HEK293T (cell line): ENCODE measurements around the gene SIRPA.

Experiments used
- CTCF ChIA-PET: fragments of 350-600 bp; formaldehyde crosslinking; extraction: SDS; loops from one replicate; lab custom pipeline; 2021; ENCODE audit warnings: antibody characterized with exemption, inconsistent platforms; lab: Yijun Ruan, JAX
- POLR2A ChIA-PET: fragments of 350-600 bp; formaldehyde crosslinking; extraction: SDS; loops from one replicate; lab custom pipeline; 2020; ENCODE audit warnings: antibody characterized with exemption, inconsistent platforms; lab: Yijun Ruan, JAX
- DNase-seq: peaks from one replicate; pipeline ENCODE4 v3.0.0; 2012; ENCODE audit warnings: mixed read lengths; ENCODE audit errors: extremely low spot score
- ARNT ChIP-seq: fragments of 450-650 bp; IDR thresholded peaks from 2 replicates; pipeline ENCODE4 v1.6.1; 2017; ENCODE audit warnings: mild to moderate bottlenecking
- BHLHE40 ChIP-seq: fragments of 450-650 bp; IDR thresholded peaks from 2 replicates; pipeline ENCODE4 v1.6.1; 2016; ENCODE audit warnings: mild to moderate bottlenecking, moderate library complexity, borderline replicate concordance
- CTBP1 ChIP-seq: fragments of 450-650 bp; IDR thresholded peaks from 2 replicates; pipeline ENCODE4 v1.6.1; 2016; ENCODE audit warnings: borderline replicate concordance
- ELF4 ChIP-seq: fragments of 450-650 bp; IDR thresholded peaks from 2 replicates; pipeline ENCODE4 v1.6.1; 2017; ENCODE audit warnings: antibody characterized with exemption
- FOXA1 ChIP-seq: fragments of 450-650 bp; IDR thresholded peaks from 2 replicates; pipeline ENCODE4 v1.6.1; 2016; ENCODE audit warnings: mild to moderate bottlenecking
- FOXK2 ChIP-seq: fragments of 450-650 bp; IDR thresholded peaks from 2 replicates; pipeline ENCODE4 v1.6.1; 2016; ENCODE audit warnings: mild to moderate bottlenecking
- FOXM1 ChIP-seq: fragments of 450-650 bp; IDR thresholded peaks from 2 replicates; pipeline ENCODE4 v1.6.1; 2017; ENCODE audit warnings: mild to moderate bottlenecking, borderline replicate concordance
- HDGF ChIP-seq: fragments of 450-650 bp; IDR thresholded peaks from 2 replicates; pipeline ENCODE4 v1.6.1; 2017; ENCODE audit warnings: antibody characterized with exemption, borderline replicate concordance
- L3MBTL2 ChIP-seq: fragments of 450-650 bp; conservative IDR thresholded peaks from 2 replicates; pipeline ENCODE4 v1.6.1; 2016; ENCODE audit warnings: mild to moderate bottlenecking
- LEF1 ChIP-seq: fragments of 450-650 bp; IDR thresholded peaks from 2 replicates; pipeline ENCODE4 v1.6.1; 2017; ENCODE audit warnings: mild to moderate bottlenecking, borderline replicate concordance
- NFRKB ChIP-seq: fragments of 450-650 bp; IDR thresholded peaks from 2 replicates; pipeline ENCODE4 v1.6.1; 2016; ENCODE audit warnings: mild to moderate bottlenecking, moderate library complexity
- PKNOX1 ChIP-seq: fragments of 450-650 bp; IDR thresholded peaks from 2 replicates; pipeline ENCODE4 v1.6.1; 2016
- SP1 ChIP-seq: fragments of 450-650 bp; IDR thresholded peaks from 2 replicates; pipeline ENCODE4 v1.6.1; 2017
- SUZ12 ChIP-seq: fragments of 450-650 bp; IDR thresholded peaks from 2 replicates; pipeline ENCODE4 v1.6.1; 2016; ENCODE audit warnings: mild to moderate bottlenecking
- TARDBP ChIP-seq: fragments of 450-650 bp; IDR thresholded peaks from 2 replicates; pipeline ENCODE4 v1.6.1; 2016
- ZNF384 ChIP-seq: fragments of 450-650 bp; IDR thresholded peaks from 2 replicates; pipeline ENCODE4 v1.6.1; 2016

SIRPA gene

GRCh38 chr20:1851396-1851795, 43.8 kb upstream of the SIRPA start:
- POLR2A ChIA-PET, result no interaction called here
- no peak for DNase-seq
- TF ChIP-seq HDGF (no peak), L3MBTL2 (no peak), FOXK2 (no peak), ELF4 (no peak), FOXM1 (no peak)
- CTCF ChIA-PET, result interaction anchor here (0.8 kb wide), 1 partner anchor 114 kb away, joined by 3 read pairs; no protein-coding TSS in a partner anchor

GRCh38 chr20:1853473-1853872, 41.7 kb upstream of the SIRPA start:
- POLR2A ChIA-PET, result no interaction called here
- CTCF ChIA-PET, result no interaction called here
- TF ChIP-seq BHLHE40 (no peak), L3MBTL2 (no peak), ELF4 (no peak), FOXM1 (no peak), PKNOX1 (no peak), ZNF384 (no peak), LEF1 (no peak), FOXK2 (no peak), FOXA1 (no peak), SUZ12 (no peak)
- no peak for DNase-seq

GRCh38 chr20:1854246-1854645, 41.0 kb upstream of the SIRPA start:
- CTCF ChIA-PET, result no interaction called here
- DNase-seq, result no peak
- no peak for TF ChIP-seq SUZ12
- TF ChIP-seq FOXK2, result no peak
- no peak for TF ChIP-seq BHLHE40
- no peak for TF ChIP-seq SP1
- TF ChIP-seq TARDBP, result no peak
- TF ChIP-seq ARNT, result no peak
- no peak for TF ChIP-seq FOXM1
- TF ChIP-seq LEF1, result no peak
- no peak for TF ChIP-seq PKNOX1
- no peak for TF ChIP-seq NFRKB
- TF ChIP-seq CTBP1, result no peak
- no peak for TF ChIP-seq L3MBTL2
- TF ChIP-seq FOXA1, result no peak
- TF ChIP-seq HDGF, result no peak
- POLR2A ChIA-PET, result no interaction called here

GRCh38 chr20:1855109-1855508, 40.1 kb upstream of the SIRPA start:
- ChIA-PET POLR2A (no interaction called here), CTCF (no interaction called here)
- no peak for TF ChIP-seq SP1
- no peak for TF ChIP-seq SUZ12
- no peak for TF ChIP-seq HDGF
- no peak for TF ChIP-seq LEF1
- TF ChIP-seq ARNT, result no peak
- TF ChIP-seq PKNOX1, result no peak
- no peak for TF ChIP-seq L3MBTL2
- no peak for TF ChIP-seq NFRKB
- no peak for TF ChIP-seq CTBP1
- no peak for TF ChIP-seq BHLHE40
- TF ChIP-seq FOXA1, result no peak
- TF ChIP-seq FOXK2, result no peak
- TF ChIP-seq ELF4, result no peak
- TF ChIP-seq ZNF384, result no peak
- DNase-seq, result no peak

GRCh38 chr20:1855690-1856089, 39.5 kb upstream of the SIRPA start:
- TF ChIP-seq L3MBTL2, result no peak
- TF ChIP-seq HDGF, result no peak
- TF ChIP-seq ELF4, result no peak
- TF ChIP-seq ZNF384, result no peak
- no peak for TF ChIP-seq PKNOX1
- ChIA-PET POLR2A (no interaction called here), CTCF (no interaction called here)
- no peak for DNase-seq

- TF ChIP-seq TARDBP (no peak), NFRKB (no peak), SUZ12 (no peak), FOXK2 (no peak), FOXA1 (no peak), L3MBTL2 (no peak), ARNT (no peak), PKNOX1 (no peak), SP1 (no peak), LEF1 (no peak), BHLHE40 (no peak), FOXM1 (no peak), HDGF (no peak)
- CTCF ChIA-PET, result no interaction called here
- no peak for DNase-seq
- POLR2A ChIA-PET, result no interaction called here
Observed at GRCh38 chr20:1856424-1856823, 38.8 kb upstream of the SIRPA start.
